Measurements from ENCODE around the gene MYO1G. TPM values are rescaled to one million over a fixed set of nuclear protein-coding genes. Genes with fewer than 3 reads are reported as not detected.
"Not testable (repeated sequence)": the region's sequence is repeated elsewhere in the genome, so short reads cannot be mapped to it uniquely, and the experiment has no call there.

Gene MYO1G
- total RNA-seq, 1 experiment from 2014 or later = 0.11 TPM

DNA sequence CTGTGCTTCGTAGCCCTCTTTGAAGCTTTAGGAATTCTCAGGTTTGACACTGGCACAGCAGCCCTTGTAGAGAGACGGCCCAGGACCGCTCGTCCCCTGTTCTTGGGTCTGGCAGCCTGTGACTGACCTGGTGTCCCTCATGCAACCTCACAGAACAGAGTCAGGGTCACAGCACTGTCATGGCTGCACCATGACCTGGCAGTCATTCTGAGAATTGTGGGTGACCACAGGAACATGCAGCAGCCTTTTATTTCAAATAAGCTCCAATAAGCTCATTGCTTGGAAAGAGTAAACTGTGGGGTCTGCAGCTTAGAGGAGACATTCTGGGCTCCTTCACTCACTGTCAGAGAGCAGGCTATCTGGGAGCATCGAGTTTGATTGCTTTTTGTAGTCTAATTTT lies 42.5 kb downstream of the MYO1G start:
- DNase-seq (ENCODE audit: low read depth in 1 of 2, low spot score in 2 of 2) = no peak
- H3K36me3 ChIP-seq = no peaks in the 10 kb centered on the region
- no peak overlapping the region for H3K27ac ChIP-seq
- peaks cover 6% of the 10 kb centered on the region; the same call in 1 of the 2 replicates for H3K27me3 ChIP-seq (replicated peaks)
- H3K4me1 ChIP-seq (replicated peaks) = no peaks in the 10 kb centered on the region
- H3K4me3 ChIP-seq = no peak overlapping the region
- H3K9me3 ChIP-seq (replicated peaks) = no peaks in the 10 kb centered on the region

DNA sequence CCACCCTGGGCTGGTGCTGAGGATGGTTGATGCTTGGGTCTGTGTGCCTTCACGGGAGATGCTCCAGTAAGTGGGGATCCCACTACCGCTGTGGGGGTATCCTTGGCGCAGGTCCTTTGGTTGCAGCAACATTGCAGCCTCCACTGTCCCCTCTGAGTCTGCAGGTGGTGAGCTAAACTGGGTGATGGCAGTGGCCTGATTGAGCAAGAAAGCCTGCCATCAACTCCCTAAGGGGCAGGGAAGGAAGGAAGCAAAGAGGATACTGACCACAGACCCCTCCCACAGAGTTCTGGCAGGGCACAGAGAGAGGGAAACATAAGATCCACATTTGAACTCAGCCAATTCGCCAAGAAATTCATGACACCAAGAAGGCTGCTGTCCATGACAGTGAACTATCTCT lies 43.2 kb downstream of the MYO1G start:
- Histone ChIP-seq H3K4me1 (replicated peaks) (no peaks in the 10 kb centered on the region), H3K4me3 (no peak overlapping the region), H3K27me3 (replicated peaks) (peaks cover 6% of the 10 kb centered on the region; the same call in 1 of the 2 replicates), H3K27ac (no peak overlapping the region), H3K36me3 (no peaks in the 10 kb centered on the region), H3K9me3 (replicated peaks) (no peaks in the 10 kb centered on the region)
- no peak for DNase-seq (ENCODE audit: low read depth in 1 of 2, low spot score in 2 of 2)

DNA sequence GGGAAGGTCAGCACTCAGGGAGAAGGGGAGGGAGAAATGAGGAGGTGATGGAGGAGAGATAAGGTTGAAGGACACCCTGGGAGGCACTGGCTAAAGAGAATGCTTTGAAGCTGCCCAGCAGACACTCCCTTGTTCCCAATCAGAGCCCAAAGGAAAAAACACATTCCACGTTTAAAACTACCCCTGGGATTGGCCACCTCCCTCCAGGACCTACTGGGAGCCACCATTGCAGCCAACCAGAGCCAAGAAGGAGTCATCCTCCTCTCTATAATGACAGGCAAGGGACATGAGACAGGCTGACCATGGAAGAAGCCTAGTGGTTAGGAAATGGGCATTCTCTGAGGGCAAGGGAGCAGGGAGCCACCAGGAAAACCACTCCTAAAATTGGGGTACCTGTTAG lies 43.8 kb downstream of the MYO1G start:
- peaks cover 6% of the 10 kb centered on the region; the same call in 1 of the 2 replicates for H3K27me3 ChIP-seq (replicated peaks)
- H3K36me3 ChIP-seq = no peaks in the 10 kb centered on the region
- no peaks in the 10 kb centered on the region for H3K4me1 ChIP-seq (replicated peaks)
- no peak overlapping the region for H3K4me3 ChIP-seq
- no peak overlapping the region for H3K27ac ChIP-seq
- no peaks in the 10 kb centered on the region for H3K9me3 ChIP-seq (replicated peaks)
- no peak for DNase-seq (ENCODE audit: low read depth in 1 of 2, low spot score in 2 of 2)

DNA sequence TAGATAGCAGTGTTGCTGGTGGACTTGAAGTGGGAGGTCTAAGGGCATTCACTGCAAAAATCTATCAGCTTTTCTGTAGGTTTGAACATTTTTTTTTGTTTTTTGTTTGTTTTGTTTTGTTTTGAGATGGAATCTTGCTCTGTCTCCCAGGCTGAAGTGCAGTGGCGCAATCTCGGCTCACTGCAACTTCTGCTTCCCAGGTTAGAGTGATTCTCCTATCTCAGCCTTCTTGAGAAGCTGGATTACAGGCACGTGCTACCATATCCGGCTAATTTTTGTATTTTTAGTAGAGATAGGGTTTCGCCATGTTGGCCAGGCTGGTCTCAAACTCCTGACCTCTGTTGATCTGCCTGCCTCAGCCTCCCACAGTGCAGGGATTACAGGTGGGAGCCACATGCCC lies 44.3 kb downstream of the MYO1G start:
- H3K4me3 ChIP-seq; H3K36me3 ChIP-seq; H3K4me1 ChIP-seq (replicated peaks); H3K27me3 ChIP-seq (replicated peaks); H3K9me3 ChIP-seq (replicated peaks); DNase-seq (ENCODE audit: low read depth in 1 of 2, low spot score in 2 of 2); H3K27ac ChIP-seq: not testable (repeated sequence)

DNA sequence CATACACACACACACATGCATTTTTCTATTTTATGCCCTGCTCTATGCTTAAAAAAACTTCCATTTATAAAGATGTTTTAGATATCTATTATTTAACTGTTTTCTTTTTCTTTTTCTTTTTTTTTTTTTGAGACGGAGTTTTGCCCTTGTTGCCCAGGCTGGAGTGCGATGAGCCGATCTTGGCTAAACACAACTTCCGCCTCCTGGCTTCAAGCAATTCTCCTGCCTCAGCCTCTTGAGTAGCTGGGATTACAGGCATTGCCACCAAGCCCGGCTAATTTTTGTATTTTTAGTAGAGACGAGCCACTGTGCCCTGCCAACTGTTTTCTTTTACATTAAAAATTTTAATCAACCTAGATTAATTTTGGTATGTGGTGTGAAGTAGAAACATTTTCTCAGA lies 47.9 kb downstream of the MYO1G start:
- no peaks in the 10 kb centered on the region for H3K4me1 ChIP-seq (replicated peaks)
- H3K27ac ChIP-seq = no peak overlapping the region
- H3K36me3 ChIP-seq = no peaks in the 10 kb centered on the region
- H3K9me3 ChIP-seq (replicated peaks) = no peaks in the 10 kb centered on the region
- 0 out of 2 replicates have a peak, but pooled peaks cover 2% of the 10 kb centered on the region for H3K27me3 ChIP-seq (replicated peaks)
- H3K4me3 ChIP-seq = no peak overlapping the region
- no peak for DNase-seq (ENCODE audit: low read depth in 1 of 2, low spot score in 2 of 2)

DNA sequence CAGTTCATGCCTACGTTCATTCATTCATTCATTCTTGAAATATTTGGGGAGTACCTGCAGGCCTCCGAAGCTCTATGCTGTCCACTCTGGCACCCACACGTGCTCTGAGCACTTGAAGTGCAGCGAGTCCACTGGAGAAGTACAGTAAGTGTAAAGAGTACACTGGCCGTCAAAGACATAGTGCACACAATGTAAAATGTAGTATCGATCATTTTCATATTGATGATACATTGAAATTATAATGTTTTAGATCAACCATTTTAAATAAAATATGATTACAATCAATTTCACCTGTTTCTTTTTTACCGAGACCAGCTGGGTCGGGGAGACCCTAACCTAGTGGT lies 56.5 kb downstream of the MYO1G start:
- no peak for DNase-seq (ENCODE audit: low read depth in 1 of 2, low spot score in 2 of 2)
- Histone ChIP-seq H3K4me1 (replicated peaks) (no peaks in the 10 kb centered on the region), H3K27ac (no peak overlapping the region), H3K27me3 (replicated peaks) (0 out of 2 replicates have a peak, but pooled peaks cover 2% of the 10 kb centered on the region), H3K9me3 (replicated peaks) (no peaks in the 10 kb centered on the region), H3K36me3 (no peaks in the 10 kb centered on the region), H3K4me3 (no peak overlapping the region)

DNA sequence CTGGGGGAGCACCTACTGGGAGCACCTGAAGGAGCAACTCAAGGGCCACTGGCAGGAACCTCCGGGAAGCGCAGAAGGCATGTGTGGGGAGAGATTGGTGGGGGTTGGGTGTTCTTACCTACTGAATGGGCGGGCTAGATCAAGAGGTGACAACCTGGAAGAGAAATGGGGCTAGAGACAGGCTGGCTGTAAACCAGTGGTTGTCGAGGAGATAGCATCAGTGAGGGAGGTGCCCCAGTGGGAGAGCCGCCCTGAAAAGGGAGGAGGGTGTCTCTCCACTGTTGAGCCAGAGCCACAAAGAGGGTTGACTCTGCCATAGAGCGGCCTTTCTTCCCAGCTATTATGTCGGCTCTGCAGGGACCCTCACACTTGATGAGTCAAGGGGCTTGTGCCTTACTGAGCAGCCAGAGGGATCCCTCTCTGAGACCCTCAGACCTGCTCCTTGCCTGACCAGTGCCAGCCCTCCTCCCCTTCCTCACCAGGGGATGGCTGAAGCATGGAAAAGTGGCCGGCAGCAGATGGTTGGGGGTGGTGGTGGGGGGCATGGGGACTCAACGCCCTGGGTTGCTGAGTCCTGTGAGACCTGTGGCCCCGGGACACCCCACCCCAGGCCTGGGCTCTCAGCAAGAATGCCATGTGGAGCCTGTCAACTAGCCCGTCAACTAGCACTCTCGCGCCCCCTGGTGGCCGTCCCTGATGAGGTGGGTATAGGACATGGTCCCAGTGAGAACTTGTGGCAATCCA lies 57.0 kb downstream of the MYO1G start:
- Histone ChIP-seq H3K27me3 (replicated peaks) (0 out of 2 replicates have a peak, but pooled peaks cover 2% of the 10 kb centered on the region), H3K4me3 (no peak overlapping the region), H3K36me3 (no peaks in the 10 kb centered on the region), H3K9me3 (replicated peaks) (no peaks in the 10 kb centered on the region), H3K27ac (no peak overlapping the region), H3K4me1 (replicated peaks) (no peaks in the 10 kb centered on the region)
- peak; percentile 37 to 87 for DNase-seq (ENCODE audit: low read depth in 1 of 2, low spot score in 2 of 2)

DNA sequence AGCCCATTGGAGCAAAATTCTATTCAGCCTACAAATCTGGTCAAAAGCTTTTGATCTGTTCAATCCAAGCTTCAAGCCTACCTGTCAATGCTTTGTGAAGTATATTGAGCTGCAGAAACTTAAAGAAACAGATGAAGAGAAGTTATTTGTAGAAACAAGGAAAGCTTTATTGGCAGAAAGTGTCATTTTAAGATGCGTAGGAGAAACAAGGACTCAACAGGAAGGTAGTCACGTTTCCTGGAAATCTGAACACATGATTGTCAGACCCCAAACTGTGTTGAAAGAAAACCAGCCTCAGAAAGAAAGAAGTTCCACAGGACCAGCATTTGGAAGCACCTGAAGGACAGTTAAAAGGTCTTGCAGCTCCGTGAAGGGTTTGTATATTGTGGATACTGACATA lies 58.7 kb downstream of the MYO1G start:
- H3K9me3 ChIP-seq (replicated peaks) = no peaks in the 10 kb centered on the region
- no peak overlapping the region for H3K27ac ChIP-seq
- no peak overlapping the region for H3K4me3 ChIP-seq
- no peaks in the 10 kb centered on the region for H3K36me3 ChIP-seq
- no peaks in the 10 kb centered on the region for H3K27me3 ChIP-seq (replicated peaks)
- no peak for DNase-seq (ENCODE audit: low read depth in 1 of 2, low spot score in 2 of 2)
- H3K4me1 ChIP-seq (replicated peaks) = no peaks in the 10 kb centered on the region

DNA sequence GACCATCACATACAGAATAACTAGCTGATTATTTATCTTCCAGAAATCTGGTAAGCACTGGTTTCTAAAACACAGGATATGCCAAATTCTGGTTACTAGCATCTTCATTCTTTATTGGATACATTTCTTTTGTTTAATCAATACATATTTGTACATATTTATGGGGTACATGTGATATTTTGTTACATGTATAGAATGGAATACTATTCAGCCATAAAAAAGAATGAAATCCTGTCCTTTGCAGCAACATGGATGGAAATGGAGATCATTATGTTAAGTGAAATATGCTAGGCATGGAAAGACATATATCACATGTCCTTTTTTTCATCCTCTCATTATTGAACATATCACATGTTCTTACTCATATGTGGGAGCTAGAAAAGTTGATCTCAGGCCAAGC lies 60.8 kb downstream of the MYO1G start:
- Histone ChIP-seq H3K27ac (no peak overlapping the region), H3K36me3 (no peaks in the 10 kb centered on the region), H3K4me1 (replicated peaks) (no peaks in the 10 kb centered on the region), H3K27me3 (replicated peaks) (no peaks in the 10 kb centered on the region), H3K4me3 (no peak overlapping the region), H3K9me3 (replicated peaks) (no peaks in the 10 kb centered on the region)
- no peak for DNase-seq (ENCODE audit: low read depth in 1 of 2, low spot score in 2 of 2)

DNA sequence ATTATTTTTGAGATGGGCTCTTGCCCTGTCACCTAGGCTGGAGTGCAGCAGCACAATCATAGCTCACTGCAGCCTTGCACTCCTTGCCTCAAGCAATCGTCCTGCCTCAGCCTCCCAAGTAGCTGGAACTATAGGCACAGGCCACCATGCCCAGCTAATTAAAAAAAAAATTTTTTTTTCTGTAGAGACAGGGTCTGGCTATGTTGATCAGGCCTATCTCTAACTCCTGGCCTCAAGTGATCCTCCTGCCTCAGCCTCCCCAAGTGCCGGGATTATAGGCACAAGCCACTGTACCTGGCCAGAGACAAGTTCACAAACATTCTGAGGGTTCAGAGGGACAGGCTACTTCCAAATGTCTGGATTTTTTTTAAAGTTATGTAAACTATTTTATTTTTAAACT lies 61.4 kb downstream of the MYO1G start:
- Histone ChIP-seq H3K27me3 (replicated peaks) (no peaks in the 10 kb centered on the region), H3K36me3 (no peaks in the 10 kb centered on the region), H3K9me3 (replicated peaks) (no peaks in the 10 kb centered on the region), H3K4me1 (replicated peaks) (no peaks in the 10 kb centered on the region), H3K4me3 (no peak overlapping the region), H3K27ac (no peak overlapping the region)
- DNase-seq (ENCODE audit: low read depth in 1 of 2, low spot score in 2 of 2) = no peak

DNA sequence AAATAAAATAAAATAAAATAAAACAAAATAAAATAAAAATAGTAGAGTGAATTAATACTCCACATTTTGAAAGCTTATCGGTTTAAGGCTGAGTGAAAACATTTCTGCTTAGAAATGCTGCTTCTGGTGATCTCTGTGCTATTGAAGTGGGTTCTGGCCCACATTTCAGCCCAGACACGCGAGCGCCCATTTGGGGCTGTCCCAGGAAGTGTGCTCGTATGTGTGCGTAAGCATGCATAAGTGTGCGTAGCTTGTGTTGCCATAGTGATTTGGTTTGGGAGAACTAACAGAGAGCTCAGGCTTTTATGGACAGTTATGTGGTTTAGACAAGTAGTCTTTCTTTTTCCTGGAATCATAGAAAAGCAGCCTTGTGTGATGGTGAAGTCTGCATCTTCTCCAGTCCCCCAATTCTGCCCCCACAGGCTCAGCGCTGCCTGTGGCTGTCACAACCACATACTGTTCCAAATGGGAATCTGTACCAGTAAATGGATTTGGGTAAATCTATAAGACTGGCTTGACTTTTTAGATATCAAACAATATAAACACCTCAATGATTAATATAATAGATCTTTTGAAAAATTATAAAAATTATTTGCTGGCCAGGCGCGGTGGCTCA lies 63.7 kb downstream of the MYO1G start:
- no peak overlapping the region for H3K4me3 ChIP-seq
- no peaks in the 10 kb centered on the region for H3K27me3 ChIP-seq (replicated peaks)
- DNase-seq (ENCODE audit: low read depth in 1 of 2, low spot score in 2 of 2) = no peak

DNA sequence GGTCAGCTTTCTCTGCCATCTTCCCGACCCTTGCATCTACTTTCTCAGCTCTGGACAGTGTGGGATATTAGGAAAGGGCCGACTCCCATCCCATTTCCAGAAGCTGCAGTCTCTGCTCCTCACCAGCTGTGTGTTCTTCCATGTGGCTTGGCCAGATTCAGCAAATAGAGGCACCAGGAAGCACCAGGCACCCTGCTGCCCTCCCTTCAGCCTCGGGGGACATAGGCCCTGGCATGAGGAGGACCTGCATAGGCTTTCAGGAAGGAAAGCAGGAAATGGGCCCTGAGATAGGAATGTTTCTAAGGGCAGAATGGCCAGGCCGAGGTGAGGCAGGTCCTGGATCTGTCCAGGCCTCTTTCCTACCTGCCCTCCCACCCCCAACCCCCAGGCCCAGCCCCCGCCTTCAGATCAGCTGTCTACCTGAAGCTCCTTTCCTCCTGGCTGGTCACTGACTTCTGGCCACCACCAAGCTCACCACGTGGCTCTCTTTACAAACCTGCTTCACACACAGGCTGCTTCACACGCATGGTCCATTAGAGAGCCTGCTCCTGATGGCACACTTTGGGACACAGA lies 66.0 kb downstream of the MYO1G start:
- Histone ChIP-seq H3K4me1 (replicated peaks) (no peaks in the 10 kb centered on the region), H3K9me3 (replicated peaks) (no peaks in the 10 kb centered on the region), H3K27ac (no peak overlapping the region), H3K4me3 (no peak overlapping the region), H3K27me3 (replicated peaks) (no peaks in the 10 kb centered on the region), H3K36me3 (no peaks in the 10 kb centered on the region)
- no peak for DNase-seq (ENCODE audit: low read depth in 1 of 2, low spot score in 2 of 2)

More for the DNA sequence above, 63.7 kb downstream of the MYO1G start:
- Histone ChIP-seq H3K27ac (no peak overlapping the region), H3K36me3 (no peaks in the 10 kb centered on the region), H3K9me3 (replicated peaks) (no peaks in the 10 kb centered on the region), H3K4me1 (replicated peaks) (no peaks in the 10 kb centered on the region)
